Type B pancreatic cell (in vitro differentiated cells): Measurements from ENCODE around the gene TSPOAP1. TPM values are rescaled to one million over a fixed set of nuclear protein-coding genes. Genes with fewer than 3 reads are reported as not detected.

ENCODE experiments used
- DNase-seq: peaks from one replicate; pipeline ENCODE4 v3.0.0; 2021; ENCODE audit warnings: mixed read lengths; ENCODE audit not compliant: unreplicated experiment; ENCODE audit errors: extremely low spot score
- H3K27ac Mint-ChIP-seq: 2 replicates; pipeline ENCODE4 v1.8.0; 2021; ENCODE audit warnings: mild to moderate bottlenecking, mixed read lengths
- H3K27me3 Mint-ChIP-seq: 2 replicates; pipeline ENCODE4 v1.8.0; 2021; ENCODE audit warnings: mixed read lengths
- H3K36me3 Mint-ChIP-seq: 2 replicates; pipeline ENCODE4 v1.8.0; 2021; ENCODE audit warnings: mixed read lengths
- H3K4me1 Mint-ChIP-seq: one replicate; pipeline ENCODE4 v1.8.0; 2021; ENCODE audit warnings: mixed read lengths; ENCODE audit not compliant: unreplicated experiment
- H3K4me3 Mint-ChIP-seq: 2 replicates; pipeline ENCODE4 v1.8.0; 2021; ENCODE audit warnings: mild to moderate bottlenecking, mixed read lengths
- H3K9me3 Mint-ChIP-seq: 2 replicates; pipeline ENCODE4 v1.8.0; 2021; ENCODE audit warnings: mixed read lengths
- total RNA-seq: library from RNA; stranded (reverse); gene quantifications from 2 replicates; pipeline ENCODE4 v1.2.1, GENCODE V29; 2021; ENCODE audit warnings: low replicate concordance
- TF ChIP-seq, protein P1 (sequence below): fragments of 200-600 bp; sonication (generic); conservative IDR thresholded peaks from 2 replicates; pipeline ENCODE4 v1.5.0; 2021; ENCODE audit warnings: antibody characterized with exemption, mild to moderate bottlenecking

TSPOAP1 gene
- total RNA-seq, 1 donor from 2014 or later, result 18.4 TPM

GRCh38 chr17:58318065-58318481 lies 10.5 kb downstream of the TSPOAP1 start:
- no peak for DNase-seq
- no peak overlapping the region for H3K27ac Mint-ChIP-seq

DNA sequence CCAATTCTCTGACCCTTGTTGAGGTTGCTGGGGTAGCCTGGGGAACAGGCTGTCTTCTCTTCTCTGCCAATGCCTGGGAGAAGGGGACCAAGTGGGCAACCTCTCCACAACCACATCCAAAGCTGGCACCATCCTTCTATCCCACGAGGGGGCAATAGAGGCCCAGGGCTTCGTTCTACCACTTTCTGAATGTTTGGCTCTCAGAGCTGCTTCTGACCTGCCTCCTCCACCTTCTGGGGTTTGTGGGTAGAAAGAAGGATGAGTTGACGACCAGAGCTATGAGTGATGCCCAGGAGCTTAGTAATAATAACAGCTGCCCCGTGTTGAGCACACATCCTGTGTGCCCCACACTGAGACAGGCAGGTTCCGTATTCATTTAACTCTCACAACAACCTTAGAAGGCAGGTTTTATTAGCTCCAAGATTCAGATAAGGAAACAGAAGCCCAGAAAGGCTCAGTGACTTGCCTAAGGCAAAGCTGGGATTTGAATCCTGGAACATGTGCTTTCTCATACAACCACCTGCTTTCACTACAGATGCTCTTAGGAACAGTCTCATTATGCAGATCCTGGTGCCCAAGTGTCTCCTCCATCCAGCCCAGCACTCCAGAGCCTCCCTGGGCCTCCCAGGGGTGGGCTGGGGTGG lies 11.1 kb downstream of the TSPOAP1 start:
- TF ChIP-seq, protein P1, sequence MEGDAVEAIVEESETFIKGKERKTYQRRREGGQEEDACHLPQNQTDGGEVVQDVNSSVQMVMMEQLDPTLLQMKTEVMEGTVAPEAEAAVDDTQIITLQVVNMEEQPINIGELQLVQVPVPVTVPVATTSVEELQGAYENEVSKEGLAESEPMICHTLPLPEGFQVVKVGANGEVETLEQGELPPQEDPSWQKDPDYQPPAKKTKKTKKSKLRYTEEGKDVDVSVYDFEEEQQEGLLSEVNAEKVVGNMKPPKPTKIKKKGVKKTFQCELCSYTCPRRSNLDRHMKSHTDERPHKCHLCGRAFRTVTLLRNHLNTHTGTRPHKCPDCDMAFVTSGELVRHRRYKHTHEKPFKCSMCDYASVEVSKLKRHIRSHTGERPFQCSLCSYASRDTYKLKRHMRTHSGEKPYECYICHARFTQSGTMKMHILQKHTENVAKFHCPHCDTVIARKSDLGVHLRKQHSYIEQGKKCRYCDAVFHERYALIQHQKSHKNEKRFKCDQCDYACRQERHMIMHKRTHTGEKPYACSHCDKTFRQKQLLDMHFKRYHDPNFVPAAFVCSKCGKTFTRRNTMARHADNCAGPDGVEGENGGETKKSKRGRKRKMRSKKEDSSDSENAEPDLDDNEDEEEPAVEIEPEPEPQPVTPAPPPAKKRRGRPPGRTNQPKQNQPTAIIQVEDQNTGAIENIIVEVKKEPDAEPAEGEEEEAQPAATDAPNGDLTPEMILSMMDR, result peak; percentile 79

More at GRCh38 chr17:58318065-58318481, 10.5 kb downstream of the TSPOAP1 start:
- Mint-ChIP-seq H3K4me1 (peaks cover 5% of the 10 kb centered on the region), H3K36me3 (no peaks in the 10 kb centered on the region), H3K9me3 (no peaks in the 10 kb centered on the region), H3K27me3 (peaks cover 6% of the 10 kb centered on the region), H3K4me3 (no peak overlapping the region)
- TF ChIP-seq, protein P1, result no peak

DNA sequence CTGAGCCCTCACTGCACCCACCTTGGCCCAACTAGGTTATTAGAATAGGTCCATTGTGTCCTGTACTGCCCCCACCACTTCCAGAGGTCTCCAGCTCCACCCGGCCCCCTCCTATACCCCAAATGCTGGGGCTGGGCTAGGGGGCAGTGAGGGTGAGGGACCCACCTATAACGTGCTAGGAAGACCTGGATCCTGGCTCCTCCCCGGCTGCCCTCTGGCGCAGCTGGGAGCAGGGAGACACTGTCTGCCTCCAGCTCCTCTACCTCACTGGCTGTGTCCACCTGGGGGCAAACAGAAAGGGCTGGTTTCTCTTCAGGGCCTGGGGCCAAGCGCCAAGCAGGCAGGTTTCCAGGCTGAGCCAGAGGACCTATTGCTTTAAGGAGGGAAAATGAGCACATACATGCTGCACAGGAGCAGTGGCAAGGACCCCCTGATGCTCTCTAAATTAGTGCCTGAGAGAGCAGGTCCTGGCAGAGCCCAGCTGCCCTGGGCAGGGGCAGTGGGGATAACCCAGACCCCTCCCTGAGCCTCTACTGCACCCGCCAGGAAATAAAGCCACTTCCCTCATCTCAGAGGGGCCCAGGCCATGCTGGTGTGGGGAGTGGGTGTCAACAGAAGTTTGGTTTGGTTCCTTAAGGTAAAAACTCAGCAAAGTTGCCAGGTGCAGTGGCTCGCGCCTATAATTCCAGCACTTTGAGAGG lies 12.2 kb downstream of the TSPOAP1 start:
- H3K36me3 Mint-ChIP-seq, result no peaks in the 10 kb centered on the region
- peaks cover 5% of the 10 kb centered on the region for H3K4me1 Mint-ChIP-seq
- TF ChIP-seq, protein P1, result no peak
- H3K4me3 Mint-ChIP-seq, result no peak overlapping the region
- no peaks in the 10 kb centered on the region for H3K9me3 Mint-ChIP-seq
- no peak overlapping the region for H3K27ac Mint-ChIP-seq
- no peak for DNase-seq
- H3K27me3 Mint-ChIP-seq, result peaks cover 3% of the 10 kb centered on the region

More for the DNA sequence above, 11.1 kb downstream of the TSPOAP1 start:
- DNase-seq, result no peak
- Mint-ChIP-seq H3K27ac (no peak overlapping the region), H3K36me3 (no peaks in the 10 kb centered on the region), H3K4me3 (no peak overlapping the region), H3K4me1 (peaks cover 5% of the 10 kb centered on the region), H3K27me3 (peaks cover 6% of the 10 kb centered on the region), H3K9me3 (no peaks in the 10 kb centered on the region)

- no peak for DNase-seq
- no peak overlapping the region for H3K27ac Mint-ChIP-seq
- peaks cover 5% of the 10 kb centered on the region for H3K4me1 Mint-ChIP-seq
- no peak overlapping the region for H3K4me3 Mint-ChIP-seq
- H3K36me3 Mint-ChIP-seq, result no peaks in the 10 kb centered on the region
- no peaks in the 10 kb centered on the region for H3K9me3 Mint-ChIP-seq
- peaks cover 3% of the 10 kb centered on the region for H3K27me3 Mint-ChIP-seq
- TF ChIP-seq, protein P1, result no peak
Measured at GRCh38 chr17:58315750-58316149, 12.8 kb downstream of the TSPOAP1 start.

DNA sequence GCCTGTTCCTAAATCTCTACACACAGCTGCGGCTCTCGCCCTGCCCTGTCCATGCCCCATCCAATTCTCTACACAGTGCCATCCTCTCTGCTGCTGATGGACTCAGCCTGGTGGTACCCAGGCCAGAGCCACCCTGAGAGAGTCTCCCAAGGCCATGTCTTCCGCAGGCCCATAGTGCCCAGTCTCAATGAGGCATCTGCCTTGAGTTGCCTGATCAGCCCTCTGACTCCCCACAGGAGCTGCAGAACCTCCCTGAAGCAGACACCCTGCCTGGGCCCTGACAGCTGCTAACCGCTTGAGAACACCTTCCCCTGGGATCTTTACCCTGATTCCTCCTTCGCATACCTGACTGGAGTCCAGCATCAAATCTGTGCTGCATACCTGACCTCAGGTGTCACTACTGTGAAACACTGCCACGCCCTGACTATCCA lies 13.3 kb downstream of the TSPOAP1 start:
- Mint-ChIP-seq H3K27ac (no peak overlapping the region), H3K36me3 (no peaks in the 10 kb centered on the region), H3K4me1 (peaks cover 5% of the 10 kb centered on the region), H3K27me3 (peaks cover 3% of the 10 kb centered on the region), H3K9me3 (no peaks in the 10 kb centered on the region), H3K4me3 (no peak overlapping the region)
- no peak for DNase-seq
- TF ChIP-seq, protein P1, result no peak
